Pons (tissue), 1 donor: ENCODE results near the gene PTPRN2.
"Not testable (repeated sequence)": the region's sequence is repeated elsewhere in the genome, so short reads cannot be mapped to it uniquely, and the experiment has no call there.

Source experiments
- DNase-seq: peaks from one replicate; pipeline ENCODE4 v3.0.0-alpha.2; 2016; ENCODE audit warnings: low spot score

Gene PTPRN2

GRCh38 chr7:157700231-157701005, 887.2 kb downstream of the PTPRN2 start:
- DNase-seq, result no peak

GRCh38 chr7:157699357-157700013, 888.1 kb downstream of the PTPRN2 start:
- no peak for DNase-seq

- not testable (repeated sequence) for DNase-seq
Observed at GRCh38 chr7:157697287-157697686, 890.3 kb downstream of the PTPRN2 start.

GRCh38 chr7:157695609-157696008, 892.0 kb downstream of the PTPRN2 start:
- not testable (repeated sequence) for DNase-seq

- no peak for DNase-seq
Observed at GRCh38 chr7:157694376-157694665, 893.3 kb downstream of the PTPRN2 start.

- no peak for DNase-seq
Observed at GRCh38 chr7:157693521-157694375, 893.9 kb downstream of the PTPRN2 start.

- no peak for DNase-seq
Observed at GRCh38 chr7:157693071-157693520, 894.5 kb downstream of the PTPRN2 start.

- no peak for DNase-seq
Observed at GRCh38 chr7:157692460-157693011, 895.1 kb downstream of the PTPRN2 start.

GRCh38 chr7:157691586-157692459, 895.8 kb downstream of the PTPRN2 start:
- peak; percentile 26 for DNase-seq

GRCh38 chr7:157690833-157691585, 896.6 kb downstream of the PTPRN2 start:
- DNase-seq, result peak; percentile 85

GRCh38 chr7:157690058-157690832, 897.4 kb downstream of the PTPRN2 start:
- DNase-seq, result peak; percentile 3

- peak; percentile 5 for DNase-seq
Observed at GRCh38 chr7:157689269-157690057, 898.2 kb downstream of the PTPRN2 start.

- DNase-seq, result no peak
Observed at GRCh38 chr7:157688533-157689268, 898.9 kb downstream of the PTPRN2 start.

GRCh38 chr7:157687845-157688532, 899.6 kb downstream of the PTPRN2 start:
- no peak for DNase-seq

- DNase-seq, result no peak
Observed at GRCh38 chr7:157687158-157687557, 900.5 kb downstream of the PTPRN2 start.

GRCh38 chr7:157686285-157686894, 901.2 kb downstream of the PTPRN2 start:
- no peak for DNase-seq
